Stimulated activated CD8-positive, alpha-beta memory T cell treated with anti-CD3 and anti-CD28 coated beads, Interleukin-15, amount 100 ng/mL, for 48 hours (primary cell): Measurements from ENCODE around the gene CNPY4.

Source experiments
- DNase-seq, 2 donors: peaks; one replicate each; pipeline ENCODE4 v3.0.0-alpha.2; 2020; ENCODE audit warnings: low read depth in 2 of 2

CNPY4 gene, protein sequence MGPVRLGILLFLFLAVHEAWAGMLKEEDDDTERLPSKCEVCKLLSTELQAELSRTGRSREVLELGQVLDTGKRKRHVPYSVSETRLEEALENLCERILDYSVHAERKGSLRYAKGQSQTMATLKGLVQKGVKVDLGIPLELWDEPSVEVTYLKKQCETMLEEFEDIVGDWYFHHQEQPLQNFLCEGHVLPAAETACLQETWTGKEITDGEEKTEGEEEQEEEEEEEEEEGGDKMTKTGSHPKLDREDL

GRCh38 chr7:100119072-100119969, at the start of gene CNPY4, which contains the start of gene TAF6:
CNPY4 (plus strand) TSS chr7:100119634; CDS start chr7:100119745, 111 bp downstream.
TAF6 (minus strand) TSS chr7:100119358; CDS start chr7:100114209, 5,149 bp downstream.
- peak; percentile 86 to 91 for DNase-seq

DNA sequence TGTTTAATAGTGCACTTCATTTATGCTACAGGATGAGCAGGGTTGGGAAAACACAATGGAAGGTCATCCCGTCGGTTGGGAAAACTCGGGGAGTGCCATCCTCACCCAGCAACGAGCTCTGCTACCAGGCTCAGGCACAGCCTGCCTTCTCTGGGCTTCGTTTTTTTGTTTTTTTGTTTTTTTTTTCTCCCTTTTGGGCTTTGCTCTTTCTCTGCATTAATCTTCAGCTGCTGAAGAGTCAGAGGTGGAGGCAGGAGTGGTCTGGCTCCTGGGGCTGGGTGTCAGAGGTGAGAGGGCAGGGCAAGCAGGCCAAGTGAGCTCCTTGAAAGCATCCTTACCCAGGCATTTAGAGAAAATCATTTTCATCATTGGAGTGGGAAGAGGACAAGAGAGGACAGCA, 49.4 kb upstream of the CNPY4 start:
- no peak for DNase-seq

DNA sequence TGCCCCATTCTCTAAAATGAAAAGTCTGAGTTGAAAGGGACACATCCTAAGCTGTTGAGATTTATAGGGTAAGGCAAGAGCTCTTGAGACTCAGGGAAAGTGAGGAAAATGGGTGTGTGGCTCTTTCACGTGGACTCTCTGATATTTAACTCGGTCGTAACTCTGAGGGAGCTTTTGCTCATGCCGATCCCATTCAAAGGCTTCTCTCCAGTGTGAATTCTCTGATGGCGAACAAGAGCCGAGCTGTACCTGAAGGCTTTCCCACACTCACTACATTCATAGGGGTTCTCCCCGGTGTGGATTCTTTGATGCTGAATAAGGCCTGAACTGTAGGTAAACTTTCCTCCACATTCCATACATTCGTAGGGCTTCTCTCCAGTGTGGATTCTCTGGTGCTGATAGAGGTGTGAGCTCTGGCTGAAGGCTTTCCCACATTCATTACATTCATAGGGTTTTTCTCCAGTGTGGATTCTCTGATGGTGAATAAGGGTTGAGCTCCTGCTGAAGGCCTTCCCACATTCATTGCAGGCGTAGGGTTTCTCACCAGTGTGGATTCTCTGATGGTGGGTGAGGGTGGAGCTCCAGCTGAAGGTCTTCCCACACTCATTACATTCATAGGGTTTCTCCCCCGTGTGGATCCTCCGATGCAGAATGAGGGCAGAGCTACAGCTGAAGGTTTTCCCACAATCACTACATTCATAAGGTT, 48.3 kb upstream of the CNPY4 start:
- no peak for DNase-seq

DNA sequence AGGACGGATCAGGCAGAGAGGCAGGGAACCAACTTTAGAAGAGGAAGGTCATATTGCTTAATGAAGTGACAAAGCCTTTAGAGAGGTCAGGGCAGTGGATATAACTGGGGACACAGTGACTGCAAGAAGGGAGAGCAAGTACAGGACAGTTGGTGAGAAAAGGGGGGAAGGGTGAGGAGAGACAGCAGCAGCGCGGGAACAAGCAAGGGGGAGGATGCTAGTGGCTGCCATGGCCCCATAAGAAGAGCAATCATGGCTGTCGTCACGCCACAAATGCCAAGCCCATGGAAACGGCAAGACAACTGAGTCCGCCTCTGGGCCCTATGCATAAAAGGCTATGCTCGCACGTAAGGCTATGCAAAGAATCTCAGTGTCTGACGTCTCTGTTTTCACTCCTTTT, 47.0 kb upstream of the CNPY4 start:
- DNase-seq = no peak

GRCh38 chr7:100074841-100075240, 44.6 kb upstream of the CNPY4 start:
- no peak for DNase-seq

GRCh38 chr7:100075418-100075817, 44.0 kb upstream of the CNPY4 start:
- DNase-seq = no peak

DNA sequence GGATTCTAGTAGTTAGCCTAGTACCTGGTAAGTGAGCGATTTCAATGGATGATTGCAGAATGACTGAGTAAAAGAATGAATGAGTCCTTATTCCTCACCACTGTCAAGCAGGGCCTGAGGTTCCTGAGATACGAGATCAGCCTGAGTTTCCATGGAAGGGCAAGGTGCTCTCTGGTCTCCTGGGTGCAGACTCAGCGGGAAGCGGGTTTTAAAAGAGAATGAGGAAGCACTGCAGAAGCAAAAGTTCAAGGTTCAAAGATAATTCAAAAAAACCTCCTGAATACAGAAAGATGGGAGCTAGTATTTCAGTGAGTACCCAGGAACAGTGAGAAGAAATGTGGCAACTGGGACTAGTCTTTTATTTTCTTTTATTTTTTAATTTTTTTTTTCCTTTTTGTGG, 42.2 kb upstream of the CNPY4 start:
- DNase-seq = no peak

DNA sequence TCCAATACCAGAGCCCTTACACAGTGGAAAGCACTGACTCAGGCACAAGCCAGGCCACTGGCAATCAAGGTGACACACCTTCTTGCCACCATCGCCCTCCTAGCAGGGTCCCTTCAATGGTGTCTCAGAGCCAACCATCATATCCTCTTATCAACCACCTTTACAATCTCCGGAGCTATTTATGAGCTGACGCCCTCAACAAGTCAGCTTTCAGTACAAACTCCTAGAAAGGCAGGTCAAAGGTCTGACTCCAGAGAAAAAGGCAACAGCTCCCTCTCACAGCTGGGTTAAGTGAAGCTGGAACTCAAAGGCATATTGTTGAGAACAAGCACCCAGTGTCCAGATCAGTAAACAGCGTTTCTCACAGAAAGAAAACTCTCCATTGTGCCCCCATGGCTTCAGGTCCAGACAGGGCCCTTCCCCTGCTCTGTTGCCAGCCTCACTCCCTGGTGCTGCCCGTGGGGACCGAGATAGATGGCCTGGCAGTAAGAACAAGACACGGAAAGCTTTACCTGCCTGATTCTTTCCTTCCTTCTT, 40.3 kb upstream of the CNPY4 start:
- DNase-seq = no peak

DNA sequence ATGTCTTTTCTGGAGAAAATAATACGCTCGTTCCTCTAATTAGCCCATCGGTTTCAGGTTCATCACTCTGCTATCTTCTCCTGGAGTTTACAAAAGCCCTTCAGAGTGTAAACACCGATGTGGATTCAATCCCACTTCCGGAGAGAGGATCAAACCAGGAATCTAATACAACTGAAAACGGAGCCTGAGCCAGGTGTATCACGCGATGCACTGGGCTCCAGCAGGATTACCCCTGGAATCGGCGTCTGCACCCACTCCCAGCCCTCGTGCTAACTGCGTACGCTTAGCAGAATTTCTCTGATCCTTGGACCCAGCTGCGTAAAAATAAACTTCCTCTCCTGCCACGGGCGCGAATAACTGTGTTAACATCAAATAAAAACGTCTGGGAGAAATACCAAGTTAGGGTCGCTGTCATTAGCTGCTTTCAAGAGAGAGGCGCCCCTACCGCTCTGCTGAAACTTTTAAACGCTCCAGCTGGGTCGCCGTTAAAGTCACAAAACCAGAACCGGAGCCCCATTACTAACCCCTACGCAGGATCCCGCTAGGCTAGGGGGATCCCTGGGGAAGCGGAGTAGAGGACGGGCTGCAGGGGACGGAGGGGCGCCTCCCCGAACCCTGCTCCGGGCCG, 38.4 kb upstream of the CNPY4 start:
- no peak for DNase-seq

DNA sequence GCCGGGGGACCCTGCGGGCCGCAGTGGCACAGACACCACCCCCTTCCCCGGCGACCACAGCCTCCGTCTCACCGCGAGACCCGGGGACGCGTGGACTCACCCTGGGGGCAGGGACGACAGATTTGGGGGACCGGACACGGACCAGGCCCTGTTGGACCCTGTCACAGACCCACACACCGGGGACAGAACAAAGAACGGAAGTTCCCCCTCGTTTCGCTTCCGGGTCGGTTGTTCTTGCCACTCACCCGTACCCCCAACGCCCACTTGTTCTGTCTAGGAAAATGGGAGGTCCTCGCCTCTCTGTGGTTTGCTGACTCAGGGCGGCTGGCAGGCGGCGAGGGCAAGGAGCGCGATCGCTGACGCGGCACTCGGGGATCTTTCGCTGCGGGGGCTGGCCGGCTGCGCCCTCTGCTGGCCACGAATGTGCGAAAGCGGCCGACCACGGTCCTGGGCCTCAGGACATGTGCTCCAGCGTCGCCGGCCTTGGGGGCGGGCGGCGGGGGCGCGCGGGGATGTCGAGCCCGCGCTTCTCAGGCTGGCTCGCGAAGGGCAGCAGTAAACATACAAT, 37.8 kb upstream of the CNPY4 start, which contains the start of gene ZNF3:
ZNF3 (minus strand) TSS at position 189 of the 568 bp plus-strand sequence. CDS start 4,366 bp downstream, outside the sequence.
- peak; percentile 96 to 98 for DNase-seq

- DNase-seq = no peak
Observed at GRCh38 chr7:100082978-100083377, 36.5 kb upstream of the CNPY4 start.

- no peak for DNase-seq
Observed at GRCh38 chr7:100085515-100085914, 33.9 kb upstream of the CNPY4 start.

DNA sequence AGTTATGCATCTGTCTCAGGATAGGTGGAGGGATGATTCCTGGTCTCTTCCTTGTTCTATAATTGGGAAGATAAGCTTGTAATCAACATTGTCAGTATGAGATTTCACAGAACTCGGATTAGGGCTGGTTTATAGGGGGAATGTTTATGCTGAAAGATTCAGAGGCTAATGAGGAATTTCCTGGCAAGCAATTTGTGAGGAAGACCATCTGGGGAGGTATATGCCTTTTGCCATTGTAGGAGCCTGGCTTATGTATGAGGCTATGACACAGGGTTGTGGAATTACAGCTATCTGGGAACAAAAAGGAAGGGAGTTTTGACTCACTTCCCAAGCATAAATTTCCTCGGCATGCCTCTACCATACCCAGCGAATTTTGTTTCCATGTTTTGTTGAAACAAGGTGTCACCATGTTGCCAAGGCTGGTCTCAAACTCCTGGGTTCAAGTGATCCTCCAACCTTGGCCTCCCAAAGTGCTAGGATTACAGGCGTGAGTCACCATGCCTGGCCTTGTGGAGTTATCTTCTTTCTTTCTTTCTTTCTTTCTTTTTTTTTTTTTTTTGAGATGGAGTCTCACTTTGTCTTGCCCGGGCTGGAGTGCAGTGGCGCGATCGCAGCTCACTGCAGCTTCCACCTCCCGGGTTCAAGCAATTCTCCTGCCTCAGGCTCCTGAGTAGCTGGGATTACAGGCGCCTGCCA, 32.2 kb upstream of the CNPY4 start:
- no peak for DNase-seq

GRCh38 chr7:100088095-100088620, 31.3 kb upstream of the CNPY4 start:
- no peak for DNase-seq

GRCh38 chr7:100088621-100089457, 30.6 kb upstream of the CNPY4 start, which contains the start of gene COPS6:
COPS6 (plus strand) TSS chr7:100088969; CDS start chr7:100088991, 22 bp downstream.
- DNase-seq = peak; percentile 77 to 78

- DNase-seq = no peak
Observed at GRCh38 chr7:100089458-100090196, 29.8 kb upstream of the CNPY4 start.

DNA sequence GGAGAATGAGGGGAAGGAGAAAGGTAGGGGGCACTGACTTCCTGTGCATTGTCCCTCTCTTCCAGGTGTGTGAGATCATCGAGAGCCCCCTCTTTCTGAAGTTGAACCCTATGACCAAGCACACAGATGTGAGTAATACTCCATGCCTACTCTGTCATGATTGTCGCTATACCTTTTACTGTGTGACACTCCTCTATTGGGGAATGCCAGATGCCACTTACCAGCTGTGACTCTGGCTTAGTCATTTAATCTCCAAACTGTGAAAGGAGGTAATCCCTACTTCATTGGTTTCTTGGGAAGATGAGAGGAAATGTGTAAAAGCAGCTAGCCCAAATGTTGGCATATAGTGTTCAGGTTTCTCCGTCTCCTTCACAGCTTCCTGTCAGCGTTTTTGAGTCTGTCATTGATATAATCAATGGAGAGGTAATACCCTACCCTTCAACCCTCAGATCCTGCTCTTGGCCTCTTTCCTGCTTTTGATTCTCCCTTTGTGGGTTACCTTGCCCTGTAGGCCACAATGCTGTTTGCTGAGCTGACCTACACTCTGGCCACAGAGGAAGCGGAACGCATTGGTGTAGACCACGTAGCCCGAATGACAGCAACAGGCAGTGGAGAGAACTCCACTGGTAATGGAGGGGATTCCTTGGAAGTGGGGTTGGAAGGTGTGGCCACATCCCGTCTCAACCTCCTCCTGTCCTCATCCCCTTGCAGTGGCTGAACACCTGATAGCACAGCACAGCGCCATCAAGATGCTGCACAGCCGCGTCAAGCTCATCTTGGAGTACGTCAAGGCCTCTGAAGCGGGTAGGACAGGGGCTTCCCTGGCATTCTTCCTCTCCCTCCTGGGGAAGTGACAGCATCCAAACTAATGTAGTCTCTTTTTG, 28.7 kb upstream of the CNPY4 start:
- DNase-seq = no peak
